ENCODE measurements around the gene CYSTM1. TPM values are rescaled to one million over a fixed set of nuclear protein-coding genes. Genes with fewer than 3 reads are reported as not detected.
"Not testable (repeated sequence)": the region's sequence is repeated elsewhere in the genome, so short reads cannot be mapped to it uniquely, and the experiment has no call there.

The CYSTM1 gene
- total RNA-seq, 1 experiment from 2014 or later: 79.2 TPM

DNA sequence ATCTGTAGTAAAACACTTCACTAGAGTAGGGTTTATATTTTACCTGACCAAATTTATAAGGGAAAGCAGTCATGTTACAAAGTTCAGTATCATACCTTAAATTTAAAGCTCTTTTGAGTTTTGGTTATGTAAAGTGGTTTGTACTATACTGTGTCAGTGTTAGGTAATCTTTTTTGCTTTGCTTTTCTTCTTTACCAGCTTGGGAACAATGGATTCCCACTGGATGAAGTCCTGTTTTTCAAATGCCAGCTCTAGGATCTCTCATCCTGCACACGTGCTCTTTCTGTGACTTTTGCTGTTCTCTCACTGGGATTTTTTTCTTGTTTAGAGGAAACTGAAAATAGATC is 15.9 kb downstream of the CYSTM1 start:
- in situ Hi-C loops (cut with HindIII; ENCODE audit: low pct_unique_long_range_greater_than_20kb, low sequenced_read_pairs): no loop called here
- no peak for DNase-seq (ENCODE audit: low read depth)

DNA sequence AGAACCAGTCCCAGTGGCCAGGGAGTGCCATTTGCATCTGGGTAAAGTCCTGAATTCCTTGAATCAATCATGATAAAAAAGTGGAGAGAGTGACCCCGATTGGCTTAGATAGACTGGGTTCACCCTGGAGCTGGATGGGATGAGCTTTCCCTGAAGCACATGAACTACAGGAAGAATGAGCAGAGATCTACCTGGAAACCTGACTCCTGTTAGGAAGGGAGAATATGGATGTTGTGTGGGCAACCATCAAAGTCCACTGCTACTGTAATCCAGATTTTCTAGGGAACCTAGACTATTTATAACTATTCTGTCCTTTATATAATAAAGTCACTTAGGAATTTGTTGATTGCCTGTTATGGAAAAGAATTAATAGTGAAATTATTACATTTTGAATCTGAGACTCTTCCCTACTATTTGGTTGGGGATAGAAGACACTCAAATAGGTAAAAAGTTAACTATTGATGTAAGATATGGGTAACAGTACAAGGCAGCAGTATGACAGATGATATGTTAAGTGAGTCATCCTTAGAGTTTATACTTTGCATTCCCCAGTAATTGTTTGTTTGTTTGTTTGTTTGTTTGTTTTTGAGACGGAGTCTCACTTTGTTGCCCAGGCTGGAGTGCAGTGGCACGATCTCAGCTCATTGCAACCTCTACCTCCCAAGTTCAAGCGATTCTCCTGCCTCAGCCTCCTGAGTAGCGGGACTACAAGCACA is 17.9 kb downstream of the CYSTM1 start:
- no peak for DNase-seq (ENCODE audit: low read depth)
- in situ Hi-C loops (cut with HindIII; ENCODE audit: low pct_unique_long_range_greater_than_20kb, low sequenced_read_pairs): no loop called here

DNA sequence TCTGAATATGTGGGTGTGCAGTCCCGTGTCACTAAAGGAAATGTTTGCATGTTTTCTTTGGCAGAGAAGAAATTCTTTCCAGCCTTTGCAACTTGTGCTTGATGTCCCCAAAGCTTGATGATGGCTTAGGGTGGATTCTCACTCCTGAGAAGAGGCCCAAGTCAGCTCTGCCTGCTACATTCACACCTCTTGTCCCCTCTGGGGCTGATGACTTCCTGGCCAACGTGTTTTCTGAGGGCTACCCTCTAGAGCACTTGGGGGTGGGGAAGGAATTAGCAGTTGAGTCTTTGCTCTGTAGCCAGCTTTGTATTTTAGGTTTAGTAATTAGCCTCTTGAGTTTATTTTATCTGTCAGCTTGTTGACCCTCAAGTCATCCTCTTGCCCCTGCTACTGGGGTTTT is 19.7 kb downstream of the CYSTM1 start:
- in situ Hi-C loops (cut with HindIII; ENCODE audit: low pct_unique_long_range_greater_than_20kb, low sequenced_read_pairs): no loop called here
- no peak for DNase-seq (ENCODE audit: low read depth)

DNA sequence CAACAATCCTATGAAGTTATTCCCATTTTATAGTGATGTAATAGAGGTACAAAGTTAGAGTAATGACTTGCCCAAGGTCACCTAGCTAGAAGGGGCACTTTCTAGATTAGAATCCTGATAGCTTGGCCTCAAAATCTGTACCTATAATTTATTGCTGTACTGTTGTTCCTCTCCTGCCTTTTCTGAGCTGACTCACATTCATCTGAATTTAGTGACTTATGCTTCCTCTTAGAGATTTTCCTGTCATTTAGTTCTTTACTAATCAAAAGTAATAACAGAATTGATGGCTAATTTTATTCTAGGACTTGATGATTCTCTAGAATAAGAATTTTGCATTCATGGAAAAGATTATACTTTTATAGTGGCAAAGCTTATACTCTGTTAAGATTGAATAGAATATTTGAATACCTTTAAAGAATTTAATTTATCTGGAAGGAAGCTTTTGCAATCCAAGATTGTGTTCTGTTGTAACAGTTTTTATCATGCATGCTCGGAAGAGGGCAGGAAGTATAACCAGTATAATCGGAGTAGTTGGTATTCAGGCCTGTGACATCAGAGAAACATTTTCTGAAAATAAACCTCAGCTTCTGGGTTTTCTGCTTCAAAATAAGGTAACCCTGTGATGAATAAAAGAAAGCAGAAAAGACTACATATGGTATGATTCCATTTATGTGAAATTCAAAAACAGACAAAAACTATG is 21.3 kb downstream of the CYSTM1 start:
- in situ Hi-C loops (cut with HindIII; ENCODE audit: low pct_unique_long_range_greater_than_20kb, low sequenced_read_pairs): no loop called here
- no peak for DNase-seq (ENCODE audit: low read depth)

DNA sequence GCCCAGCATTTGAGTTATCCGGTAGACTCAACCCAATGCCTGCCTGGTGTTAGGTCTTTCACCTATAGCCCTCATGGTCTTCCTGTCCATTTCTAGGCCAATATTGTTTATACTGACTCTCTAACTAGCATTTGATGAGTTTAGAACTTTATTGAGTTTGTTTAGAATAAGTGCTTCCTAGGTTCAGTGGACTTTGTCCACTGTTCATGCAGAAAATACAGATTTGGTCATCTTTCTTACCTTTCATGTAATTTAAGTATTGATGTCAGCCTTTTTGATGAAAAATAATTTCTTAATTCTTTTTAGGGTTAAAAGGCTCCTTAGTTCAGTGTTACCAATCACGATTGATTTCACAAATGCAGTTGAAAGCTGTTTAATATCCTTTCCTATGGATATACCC is 22.0 kb downstream of the CYSTM1 start:
- in situ Hi-C loops (cut with HindIII; ENCODE audit: low pct_unique_long_range_greater_than_20kb, low sequenced_read_pairs): no loop called here
- no peak for DNase-seq (ENCODE audit: low read depth)

DNA sequence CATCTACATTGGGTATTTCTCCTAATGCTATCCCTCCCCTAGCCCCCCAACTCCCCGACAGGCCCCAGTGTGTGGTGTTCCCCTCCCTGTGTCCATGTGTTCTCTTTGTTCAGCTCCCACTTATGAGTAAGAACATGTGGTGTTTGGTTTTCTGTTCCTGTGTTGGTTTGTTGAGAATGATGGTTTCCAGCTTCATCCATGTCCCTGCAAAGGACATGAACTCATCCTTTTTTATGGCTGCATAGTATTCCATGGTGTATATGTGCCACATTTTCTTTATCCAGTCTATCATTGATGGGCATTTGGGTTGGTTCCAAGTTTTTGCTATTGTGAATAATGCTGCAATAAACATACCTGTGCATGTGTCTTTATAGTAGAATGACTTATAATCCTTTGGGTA is 23.9 kb downstream of the CYSTM1 start:
- in situ Hi-C loops (cut with HindIII; ENCODE audit: low pct_unique_long_range_greater_than_20kb, low sequenced_read_pairs); DNase-seq (ENCODE audit: low read depth): not testable (repeated sequence)

DNA sequence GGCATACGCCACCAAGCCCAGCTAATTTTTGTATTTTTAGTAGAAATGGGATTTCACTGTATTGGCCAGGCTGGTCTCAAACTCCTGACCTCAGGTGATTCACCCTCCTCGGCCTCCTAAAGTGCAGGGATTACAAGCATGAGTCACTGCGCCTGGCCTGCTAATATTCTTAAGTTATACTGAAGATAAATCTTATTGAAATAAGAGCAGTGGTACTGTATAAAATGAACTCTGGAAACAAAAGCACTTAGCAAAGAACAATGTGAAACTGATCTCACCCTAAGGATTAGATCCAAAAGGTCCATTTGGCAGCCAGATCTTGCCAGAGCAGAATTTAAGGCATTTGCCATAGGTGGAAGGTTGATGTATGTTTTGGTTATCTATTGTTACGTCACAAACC is 27.1 kb downstream of the CYSTM1 start:
- DNase-seq (ENCODE audit: low read depth): no peak
- in situ Hi-C loops (cut with HindIII; ENCODE audit: low pct_unique_long_range_greater_than_20kb, low sequenced_read_pairs): no loop called here

DNA sequence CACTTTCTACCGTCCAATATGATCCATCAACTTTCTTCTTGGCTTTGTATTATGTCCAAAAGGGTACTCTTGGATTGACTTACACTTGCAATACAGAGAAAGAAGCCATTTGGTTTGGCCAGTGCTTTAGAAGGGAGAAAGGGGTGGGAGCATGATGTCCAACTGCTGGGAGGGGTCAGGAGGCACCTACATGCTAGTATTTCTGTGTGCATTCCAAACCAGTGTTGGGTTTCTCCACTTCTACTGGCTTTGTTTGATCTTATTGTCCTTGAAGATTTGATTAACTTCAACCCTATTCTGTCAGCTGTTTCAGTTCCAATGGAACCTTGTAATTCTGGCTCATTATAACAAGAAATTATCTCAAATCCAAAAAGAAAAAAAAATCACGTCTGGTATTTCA is 27.6 kb downstream of the CYSTM1 start:
- in situ Hi-C loops (cut with HindIII; ENCODE audit: low pct_unique_long_range_greater_than_20kb, low sequenced_read_pairs): no loop called here

DNA sequence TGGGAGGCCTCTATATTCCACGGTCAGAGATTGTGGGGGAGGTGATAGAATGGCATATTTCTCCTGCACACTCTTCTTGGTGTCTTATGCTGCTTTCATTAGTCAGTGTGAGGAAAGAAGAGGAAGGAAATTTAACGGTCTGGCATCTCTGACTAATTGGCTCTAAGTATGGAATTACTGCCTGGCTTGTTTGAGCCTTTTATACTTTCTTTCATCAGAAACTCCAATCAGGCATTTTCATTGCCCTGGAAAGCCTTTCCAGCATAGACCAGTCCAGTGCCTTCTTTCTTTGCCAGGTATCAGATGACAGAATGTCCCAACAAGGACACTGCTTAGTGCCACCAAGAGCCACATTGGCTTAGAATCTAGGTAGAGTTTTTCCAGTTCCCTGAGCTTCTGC is 30.2 kb downstream of the CYSTM1 start:
- in situ Hi-C loops (cut with HindIII; ENCODE audit: low pct_unique_long_range_greater_than_20kb, low sequenced_read_pairs): no loop called here
- DNase-seq (ENCODE audit: low read depth): no peak

More for the DNA sequence above, 27.6 kb downstream of the CYSTM1 start:
- DNase-seq (ENCODE audit: low read depth): no peak

DNA sequence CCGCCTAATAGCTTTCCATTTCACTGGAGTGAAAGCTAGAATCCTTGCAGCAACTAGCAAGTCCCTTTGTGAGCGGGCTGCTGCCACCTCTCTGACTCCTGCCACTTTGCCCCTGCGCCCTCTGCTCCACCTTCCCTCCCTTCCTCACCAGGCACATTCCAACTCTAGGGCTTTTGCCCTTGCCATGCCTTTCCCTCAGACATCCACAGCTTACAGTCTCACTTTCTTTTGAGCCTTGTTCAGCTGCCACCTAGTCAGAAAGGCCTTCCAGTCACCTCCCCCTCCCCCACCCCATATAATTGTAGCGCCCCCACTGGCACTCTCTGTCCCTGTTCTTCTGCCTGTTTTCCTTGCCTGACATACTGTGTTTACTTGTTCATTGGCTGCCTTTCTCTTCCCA is 31.0 kb downstream of the CYSTM1 start:
- no peak for DNase-seq (ENCODE audit: low read depth)
- in situ Hi-C loops (cut with HindIII; ENCODE audit: low pct_unique_long_range_greater_than_20kb, low sequenced_read_pairs): no loop called here

DNA sequence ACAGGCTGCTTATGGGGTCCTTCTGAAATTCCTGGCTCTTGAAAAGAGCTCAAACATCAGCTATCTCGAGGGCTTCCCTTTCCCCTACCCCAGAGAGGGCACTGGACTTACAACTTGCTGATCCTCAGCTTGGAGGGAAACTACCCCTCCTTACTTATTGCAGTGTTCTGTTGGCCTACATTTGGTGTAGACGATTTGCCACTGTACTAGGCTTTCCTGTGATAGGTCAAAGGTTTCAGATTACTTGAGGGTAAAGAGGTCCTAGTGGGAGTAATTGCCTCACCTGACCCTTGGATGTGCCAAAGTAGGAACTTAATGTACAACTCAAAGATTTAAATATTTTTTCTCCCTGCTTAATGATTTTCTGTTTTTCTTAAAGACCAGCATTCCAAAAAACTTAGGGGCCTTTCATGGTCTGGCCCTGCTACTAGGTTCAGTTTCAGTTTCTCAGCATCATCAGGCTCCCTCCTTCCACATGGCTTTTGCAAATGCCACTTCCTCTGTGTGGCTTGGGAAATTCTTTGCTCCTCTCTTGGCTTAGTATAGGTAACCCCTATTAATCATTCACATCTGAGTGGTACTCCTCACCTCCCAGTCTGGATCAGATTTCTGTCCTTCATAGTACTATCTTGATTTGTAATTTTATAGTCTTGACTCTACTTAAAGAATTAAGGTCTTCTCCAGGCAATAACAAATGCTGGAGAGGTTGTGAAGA is 32.4 kb downstream of the CYSTM1 start:
- in situ Hi-C loops (cut with HindIII; ENCODE audit: low pct_unique_long_range_greater_than_20kb, low sequenced_read_pairs): no loop called here
- peak; percentile 43 for DNase-seq (ENCODE audit: low read depth)

DNA sequence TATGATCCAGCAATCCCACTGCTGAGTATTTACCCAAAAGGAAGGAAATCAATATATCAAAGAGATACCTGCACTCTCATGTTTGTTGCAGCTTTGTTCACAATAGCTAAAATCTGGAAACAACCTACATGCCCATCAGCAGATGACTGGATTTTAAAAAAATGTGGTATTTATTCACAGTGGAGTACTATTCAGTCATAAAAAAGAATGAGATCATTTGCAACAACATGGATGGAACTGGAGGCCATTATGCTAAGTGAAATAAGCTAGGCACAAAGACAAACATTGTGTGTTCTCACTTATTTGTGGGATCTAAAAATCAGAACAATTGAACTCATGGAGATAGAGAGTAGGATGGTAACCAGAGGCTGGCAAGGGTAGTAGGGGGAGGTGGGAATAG is 33.1 kb downstream of the CYSTM1 start:
- no peak for DNase-seq (ENCODE audit: low read depth)
- in situ Hi-C loops (cut with HindIII; ENCODE audit: low pct_unique_long_range_greater_than_20kb, low sequenced_read_pairs): no loop called here

DNA sequence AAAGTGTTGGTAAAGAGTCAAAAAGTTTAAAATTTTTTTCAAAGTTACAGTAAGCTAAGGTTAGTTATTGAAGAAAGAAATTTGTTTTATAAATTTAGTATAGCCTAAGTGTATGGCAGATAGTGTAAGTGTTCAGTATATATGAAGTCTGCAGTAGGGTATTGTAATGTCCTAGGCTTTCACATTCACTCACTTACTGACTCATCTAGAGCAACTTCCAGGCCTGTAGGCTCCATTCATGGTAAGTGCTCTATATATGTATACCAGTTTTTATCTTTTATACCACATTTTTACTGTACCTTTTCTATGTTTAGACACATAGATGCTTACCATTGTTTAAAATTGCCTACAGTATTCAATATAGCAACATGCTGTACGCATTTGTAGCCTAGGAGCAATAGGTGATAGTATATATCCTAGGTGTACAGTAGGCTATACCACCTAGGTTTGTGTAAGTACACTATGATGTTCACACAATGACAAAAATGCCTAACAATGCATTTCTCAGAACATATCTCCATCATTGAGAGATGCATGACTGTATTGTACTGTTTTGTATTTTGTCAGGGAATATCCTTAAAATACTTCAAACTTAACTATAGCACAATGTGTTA is 38.5 kb downstream of the CYSTM1 start:
- no peak for DNase-seq (ENCODE audit: low read depth)
- in situ Hi-C loops (cut with HindIII; ENCODE audit: low pct_unique_long_range_greater_than_20kb, low sequenced_read_pairs): no loop called here

DNA sequence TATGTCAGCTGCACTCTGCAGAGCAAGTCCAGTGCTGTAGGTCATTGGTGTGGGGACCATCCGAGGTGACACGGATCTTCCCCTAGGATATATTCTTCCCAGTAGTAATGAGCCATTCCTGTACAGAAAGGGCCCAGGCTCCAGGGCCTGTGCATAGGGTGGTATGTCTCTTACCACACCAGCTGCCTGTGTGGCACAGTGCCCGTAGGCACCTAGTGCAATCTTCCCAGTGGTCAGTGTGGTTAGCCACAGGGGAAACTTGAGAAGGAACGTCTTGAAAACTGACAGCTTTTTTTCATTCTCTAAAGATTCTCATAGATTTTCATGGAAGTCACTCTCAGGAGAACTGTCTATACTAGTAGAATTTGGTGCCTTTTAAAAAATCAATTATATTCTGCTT is 39.8 kb downstream of the CYSTM1 start:
- DNase-seq (ENCODE audit: low read depth): peak; percentile 26
- in situ Hi-C loops (cut with HindIII; ENCODE audit: low pct_unique_long_range_greater_than_20kb, low sequenced_read_pairs): no loop called here

DNA sequence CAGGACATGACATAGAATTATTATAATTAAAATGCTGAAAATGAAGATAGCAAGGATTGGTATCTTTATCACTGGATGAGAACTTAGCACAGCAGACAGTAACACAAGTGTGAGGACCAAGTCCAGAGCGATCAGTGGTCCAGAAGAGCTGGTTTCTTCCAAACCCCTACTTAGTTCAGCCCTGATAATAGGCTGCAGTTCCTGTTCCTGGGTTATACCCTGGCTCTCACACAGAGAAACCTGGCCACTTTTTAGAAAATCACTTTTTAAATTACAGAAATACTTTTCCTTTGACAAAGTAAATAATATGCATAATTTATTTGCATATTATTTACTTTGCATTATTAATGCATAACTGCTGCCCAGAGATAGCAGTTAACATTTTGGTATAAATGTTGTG is 40.3 kb downstream of the CYSTM1 start:
- DNase-seq (ENCODE audit: low read depth): no peak
- in situ Hi-C loops (cut with HindIII; ENCODE audit: low pct_unique_long_range_greater_than_20kb, low sequenced_read_pairs): no loop called here

DNA sequence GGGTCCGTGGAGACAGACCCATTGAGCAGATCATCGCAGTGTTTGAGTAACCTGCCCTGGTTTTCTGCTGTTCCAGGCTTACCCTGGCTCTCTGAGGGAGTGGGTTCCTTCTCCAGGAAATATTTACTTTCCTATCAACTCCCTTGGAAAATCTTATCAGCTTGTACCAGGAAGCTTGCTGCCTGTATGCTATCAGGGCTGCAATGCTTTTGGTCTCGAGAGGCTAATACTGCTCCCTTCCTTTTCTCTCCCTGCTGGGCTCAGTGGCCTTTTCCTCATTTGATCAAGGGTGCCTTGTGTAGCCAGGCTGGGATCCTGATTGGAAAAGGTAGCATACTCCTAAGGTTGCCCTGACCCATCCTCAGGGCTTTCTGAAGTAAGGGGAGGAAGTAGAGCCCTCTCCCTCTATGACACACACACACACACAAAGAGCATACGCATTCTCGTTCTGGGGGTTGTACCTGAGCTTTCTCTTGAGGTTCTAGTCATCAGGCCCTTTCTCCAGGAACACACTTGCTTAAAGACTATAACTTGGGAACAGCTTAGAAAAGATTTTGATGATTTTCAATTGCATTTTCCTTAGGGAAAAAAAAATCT is 41.6 kb downstream of the CYSTM1 start:
- no peak for DNase-seq (ENCODE audit: low read depth)

DNA sequence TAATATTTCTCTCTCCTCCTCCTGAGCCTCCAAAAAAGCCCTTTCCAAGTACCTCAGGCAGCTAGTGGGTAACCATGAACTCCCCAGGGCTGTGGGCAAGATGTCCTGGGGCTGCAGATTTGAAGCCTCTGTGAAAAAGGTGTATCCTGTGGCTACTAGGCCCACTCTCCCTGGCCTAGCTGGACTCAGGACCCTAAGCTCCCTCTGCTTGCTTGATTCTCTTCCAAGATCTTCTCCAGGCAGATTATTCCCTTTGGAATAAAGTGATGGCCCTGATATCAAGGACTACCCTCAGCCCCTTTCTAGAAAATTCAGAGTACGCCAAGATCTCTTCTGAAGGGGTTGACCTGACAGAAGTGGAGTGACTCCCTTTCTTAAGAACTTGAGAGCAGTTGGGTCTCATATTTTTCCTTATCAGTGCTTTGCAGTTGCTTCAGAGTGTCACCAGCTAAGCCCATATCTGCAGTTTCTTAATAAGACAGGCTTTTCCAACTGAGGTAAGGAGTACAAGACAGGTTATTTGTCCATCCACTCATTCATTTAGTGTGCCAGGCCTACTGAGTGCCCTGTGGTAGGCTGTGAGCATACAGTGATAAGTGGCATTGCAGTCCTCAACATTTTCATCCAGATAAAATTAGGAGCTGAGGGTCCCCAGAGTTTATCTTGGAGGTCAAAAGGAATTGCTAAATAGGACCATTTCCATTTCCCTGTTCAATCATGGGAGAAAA is 42.5 kb downstream of the CYSTM1 start:
- in situ Hi-C loops (cut with HindIII; ENCODE audit: low pct_unique_long_range_greater_than_20kb, low sequenced_read_pairs): no loop called here
- DNase-seq (ENCODE audit: low read depth): no peak

More for the DNA sequence above, 41.6 kb downstream of the CYSTM1 start:
- in situ Hi-C loops (cut with HindIII; ENCODE audit: low pct_unique_long_range_greater_than_20kb, low sequenced_read_pairs): no loop called here
